HG03280 (cell line): ENCODE results near the gene OPCML.
A peak's percentile ranks its signal among the peaks of the same experiment; 100 is the strongest.
"Not testable (repeated sequence)": the region's sequence is repeated elsewhere in the genome, so short reads cannot be mapped to it uniquely, and the experiment has no call there.

Experiments used
- ATAC-seq: cut with Tn5 transposase; IDR thresholded peaks from one replicate; pipeline ENCODE4 v1.9.1; 2021; ENCODE audit warnings: mild to moderate bottlenecking, moderate library complexity; ENCODE audit not compliant: unreplicated experiment

The OPCML gene

GRCh38 chr11:132423266-132423665 lies 1109.0 kb downstream of the OPCML start:
- no peak for ATAC-seq

- no peak for ATAC-seq
Observed at GRCh38 chr11:132422722-132423121, 1109.6 kb downstream of the OPCML start.

DNA sequence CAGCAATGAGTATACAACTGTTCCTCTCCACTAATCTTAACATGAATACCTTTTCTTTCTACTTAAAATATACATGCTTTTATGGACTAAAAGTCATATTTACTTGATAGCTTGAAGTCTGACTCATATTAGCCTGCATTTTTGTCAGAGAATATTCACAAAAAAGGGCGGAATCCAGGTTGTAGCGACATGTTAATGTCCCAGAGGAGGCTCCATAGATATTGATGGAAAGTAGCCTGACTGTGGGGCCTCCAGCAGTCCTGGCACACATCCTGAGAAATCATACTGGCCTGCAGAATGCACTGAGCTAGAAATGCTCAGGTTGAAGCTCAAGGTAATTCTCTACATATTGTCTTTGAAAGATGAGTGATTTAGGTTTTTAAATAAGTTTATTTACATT lies 1110.7 kb downstream of the OPCML start:
- no peak for ATAC-seq

DNA sequence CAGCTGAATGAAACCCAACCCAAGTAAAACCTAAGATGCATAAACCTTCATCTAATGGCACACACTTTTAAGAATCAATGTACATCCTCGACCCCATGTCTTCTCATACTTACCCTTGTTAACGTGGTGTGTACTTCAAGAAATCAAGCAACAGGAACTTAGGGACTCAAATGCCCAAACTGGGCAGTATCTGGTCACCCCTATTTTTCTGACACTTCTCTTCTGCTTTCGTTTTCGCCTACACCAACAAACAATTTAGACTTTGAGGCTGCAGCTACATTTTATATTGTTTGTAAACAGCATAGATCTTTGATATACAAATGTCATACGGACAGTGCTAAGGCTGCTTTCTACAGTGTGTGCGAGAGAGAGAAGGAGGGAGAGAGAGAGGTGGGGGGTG lies 1117.8 kb downstream of the OPCML start:
- ATAC-seq: no peak

DNA sequence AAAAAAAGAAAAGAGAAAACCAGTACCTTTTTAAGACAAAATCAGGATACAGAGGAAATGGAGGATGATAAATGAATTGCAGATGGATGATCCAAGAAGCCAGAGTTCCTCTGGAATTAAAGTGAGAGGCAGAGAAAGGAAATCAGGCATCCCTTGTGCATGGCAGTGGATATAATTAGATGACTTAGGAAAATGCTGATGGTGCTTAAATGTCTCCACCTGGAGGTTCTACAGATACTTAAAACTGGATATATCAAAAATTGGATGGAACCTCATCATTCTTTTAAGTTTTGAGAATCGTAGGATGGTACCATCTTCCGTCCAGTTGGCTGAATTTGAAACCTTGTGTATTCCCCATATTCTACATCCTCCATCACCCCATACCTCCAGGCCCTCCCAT lies 1121.9 kb downstream of the OPCML start:
- no peak for ATAC-seq

- ATAC-seq: no peak
Observed at GRCh38 chr11:132409573-132410355, 1122.5 kb downstream of the OPCML start.

- no peak for ATAC-seq
Observed at GRCh38 chr11:132408877-132409276, 1123.4 kb downstream of the OPCML start.

DNA sequence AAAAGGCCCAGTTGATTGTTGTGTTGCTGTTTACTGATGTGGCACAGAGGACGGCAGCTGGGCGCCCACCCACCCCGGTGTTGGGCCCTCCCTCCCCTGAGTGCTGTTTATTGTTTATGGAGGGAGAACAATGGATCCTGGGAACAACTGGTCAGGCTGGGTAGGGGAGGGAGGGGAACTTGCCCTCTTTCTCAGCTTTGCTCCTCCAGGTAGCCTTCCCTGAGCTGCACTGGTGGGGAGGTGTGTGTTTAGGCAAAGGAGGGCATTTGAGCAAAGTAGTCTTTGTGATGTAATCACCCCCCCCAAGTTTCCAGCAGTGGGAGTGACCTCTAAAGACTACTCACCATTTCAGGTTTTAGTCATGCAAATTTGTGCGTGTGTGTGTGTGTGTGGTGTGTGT lies 1126.6 kb downstream of the OPCML start:
- no peak for ATAC-seq

GRCh38 chr11:132402071-132402684 lies 1130.1 kb downstream of the OPCML start:
- ATAC-seq: peak; percentile 93

- no peak for ATAC-seq
Observed at GRCh38 chr11:132396318-132396717, 1136.0 kb downstream of the OPCML start.

GRCh38 chr11:132395434-132395833 lies 1136.9 kb downstream of the OPCML start:
- no peak for ATAC-seq

DNA sequence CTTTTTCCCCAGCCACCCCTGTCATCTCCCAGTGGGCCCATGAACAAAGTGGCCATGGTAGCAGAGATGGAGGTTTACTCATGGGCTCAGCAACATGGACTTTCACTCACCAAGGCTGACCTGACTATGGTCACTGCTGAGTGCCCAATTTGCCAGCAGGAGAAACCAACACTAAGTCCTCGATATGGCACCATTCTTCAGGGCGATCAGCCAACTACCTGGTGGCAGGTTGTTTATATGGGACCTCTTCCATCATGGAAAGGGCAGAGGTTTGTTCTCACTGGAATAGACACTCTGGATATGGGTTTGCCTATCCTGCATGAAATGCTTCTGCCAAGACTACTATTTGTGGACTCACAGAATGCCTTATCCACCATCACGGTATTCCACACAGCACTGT lies 1152.8 kb downstream of the OPCML start:
- no peak for ATAC-seq

DNA sequence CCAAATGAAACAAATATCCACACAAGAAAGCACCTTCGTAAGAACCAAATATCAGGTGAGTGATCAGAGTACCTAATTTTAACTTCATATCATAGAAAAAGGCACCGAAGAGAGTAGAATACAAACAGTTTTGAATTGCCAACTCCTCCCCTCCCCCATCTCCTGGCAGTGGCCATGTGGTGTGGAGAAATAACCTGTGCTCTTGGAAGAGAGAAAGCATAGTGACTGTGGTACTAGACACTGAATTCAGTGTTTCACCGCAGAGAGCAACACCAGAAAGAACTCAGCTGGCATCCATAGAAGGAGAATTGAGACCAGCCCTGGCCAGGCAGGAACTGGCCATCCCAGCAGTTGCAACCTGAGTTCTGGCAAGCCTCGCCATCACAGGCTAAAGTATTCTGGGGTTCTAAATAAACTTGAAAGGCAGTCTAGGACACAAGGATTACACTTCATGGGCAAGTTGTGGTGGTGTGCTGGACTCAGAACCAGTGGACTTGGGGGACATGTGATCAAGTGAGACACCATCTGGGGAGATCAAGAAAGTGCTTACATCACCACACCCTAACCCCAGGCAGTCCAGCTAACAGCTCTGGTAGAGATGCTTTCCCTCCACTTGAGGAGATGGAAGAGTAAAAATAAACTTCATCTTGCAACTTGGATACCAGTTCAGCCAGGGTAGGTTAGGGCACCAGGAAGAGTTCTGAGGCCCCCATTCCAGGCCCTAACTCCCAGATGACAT lies 1158.7 kb downstream of the OPCML start:
- no peak for ATAC-seq

DNA sequence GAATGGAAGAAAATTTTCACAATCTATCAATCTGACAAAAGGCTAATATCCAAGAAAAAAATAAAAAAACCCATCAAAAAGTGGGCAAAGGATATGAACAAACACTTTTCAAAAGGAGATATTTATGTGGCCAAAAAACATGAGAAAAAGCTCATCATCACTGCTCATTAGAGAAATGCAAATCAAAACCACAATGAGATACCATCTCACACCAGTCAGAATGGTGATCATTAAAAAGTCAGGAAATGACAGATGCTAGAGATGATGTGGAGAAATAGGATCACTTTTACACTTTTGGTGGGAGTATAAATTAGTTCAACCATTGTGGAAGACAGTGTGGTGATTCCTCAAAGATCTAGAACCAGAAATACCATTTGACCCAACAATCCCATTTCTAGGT lies 1162.2 kb downstream of the OPCML start:
- ATAC-seq: not testable (repeated sequence)

- no peak for ATAC-seq
Observed at GRCh38 chr11:132367293-132367692, 1165.0 kb downstream of the OPCML start.

DNA sequence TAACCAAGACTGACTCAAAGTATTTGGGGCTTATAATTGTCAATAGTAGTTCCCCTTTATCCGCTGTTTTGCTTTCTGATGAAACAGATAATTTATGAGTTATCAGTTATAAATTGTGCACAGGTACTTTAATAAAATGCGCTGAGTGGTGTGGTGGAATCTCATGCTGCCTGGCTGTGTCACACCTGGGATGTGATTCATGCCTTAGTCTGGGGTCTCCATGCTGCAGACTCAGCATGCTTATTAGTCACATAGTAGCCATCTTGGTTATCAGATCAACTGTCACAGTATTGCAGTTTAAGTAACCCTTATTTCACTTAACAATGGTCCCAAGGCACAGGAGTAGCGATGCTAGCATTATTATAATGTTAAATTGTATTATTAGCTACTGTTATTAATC lies 1166.7 kb downstream of the OPCML start:
- ATAC-seq: no peak
